ENCODE data around the gene TRIO.

Gene TRIO

DNA sequence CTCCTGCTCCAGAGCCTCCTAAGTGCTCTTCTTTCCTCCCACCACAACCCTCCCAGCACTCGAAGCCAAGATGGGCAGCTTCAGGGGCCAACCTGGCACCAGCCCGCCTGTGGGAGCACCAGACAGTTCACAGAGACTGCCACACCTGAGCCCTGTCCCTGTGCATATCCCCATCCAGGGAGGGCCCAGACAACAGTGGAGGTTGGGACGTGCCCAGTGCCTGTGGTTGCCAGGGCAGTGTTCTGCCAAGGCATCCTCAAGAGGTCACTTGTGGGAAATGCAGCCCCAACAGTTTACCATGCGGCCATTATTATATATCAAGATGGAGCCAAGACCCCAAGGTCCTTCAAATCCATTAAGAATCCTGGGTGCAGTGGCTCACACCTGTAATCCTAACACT is 23.0 kb upstream of the TRIO start:
- in situ Hi-C loops (cut with HindIII; ENCODE audit: low sequenced_read_pairs): loop anchor here (25.0 kb wide), 1 partner anchor 517 kb away; no protein-coding TSS in a partner anchor

DNA sequence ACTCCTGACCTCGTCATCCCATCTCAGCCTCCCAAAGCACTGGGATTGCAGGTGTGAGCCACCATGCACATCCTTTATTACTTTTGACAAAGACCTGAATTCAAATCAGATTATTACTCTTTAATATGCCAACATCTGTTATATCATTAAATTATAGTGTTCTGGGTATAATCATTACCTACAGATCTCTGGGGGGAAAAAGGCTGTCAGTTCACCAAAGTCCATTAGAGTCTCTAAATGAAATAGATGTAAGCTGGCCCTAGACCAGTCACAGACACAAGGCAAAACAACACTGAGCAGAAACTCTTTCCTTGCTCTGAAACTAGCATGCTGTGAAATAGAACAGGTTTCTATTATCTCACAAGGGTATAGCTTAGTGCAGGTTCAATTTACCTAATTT is 21.6 kb upstream of the TRIO start:
- in situ Hi-C loops (cut with HindIII; ENCODE audit: low sequenced_read_pairs): loop anchor here (25.0 kb wide), 1 partner anchor 516 kb away; no protein-coding TSS in a partner anchor

DNA sequence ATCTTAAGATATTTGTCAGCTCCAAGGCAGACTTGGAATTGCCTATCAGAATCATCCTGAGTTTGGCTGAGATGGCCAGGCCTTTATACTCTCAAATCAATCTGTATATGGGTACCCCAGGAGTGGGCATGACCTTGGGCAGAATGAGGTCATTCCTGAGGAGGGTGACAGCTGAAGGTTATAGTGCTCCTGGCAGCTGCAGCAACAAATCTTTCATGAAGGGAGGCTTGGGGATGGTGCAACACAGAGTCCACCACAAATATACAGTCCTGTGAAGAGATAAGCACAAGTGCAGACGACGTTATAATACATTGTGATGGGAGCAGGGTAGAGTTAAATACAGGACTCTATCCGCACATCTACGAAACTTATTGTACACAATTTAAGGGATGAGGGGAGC is 21.1 kb upstream of the TRIO start:
- in situ Hi-C loops (cut with HindIII; ENCODE audit: low sequenced_read_pairs): loop anchor here (25.0 kb wide), 1 partner anchor 515 kb away; no protein-coding TSS in a partner anchor

DNA sequence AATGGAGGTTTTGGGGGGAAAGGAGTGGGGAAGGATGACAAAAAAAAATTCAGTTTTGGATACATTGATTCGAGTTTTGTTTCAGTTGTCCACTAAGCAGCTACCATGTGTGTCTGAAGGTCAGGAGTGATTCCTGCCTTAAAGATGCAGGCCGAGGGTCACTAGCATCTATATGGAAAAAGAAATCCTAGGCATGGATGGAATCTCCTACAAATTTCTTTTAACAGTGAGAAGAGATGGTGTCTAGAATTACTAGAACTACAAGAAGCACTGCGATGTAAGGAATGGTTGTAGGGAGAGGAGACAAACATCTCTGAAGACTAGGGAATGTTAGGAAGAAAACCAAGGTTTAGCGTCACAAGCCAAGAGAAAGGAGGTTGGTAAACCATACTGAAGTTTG is 19.6 kb upstream of the TRIO start:
- in situ Hi-C loops (cut with HindIII; ENCODE audit: low sequenced_read_pairs): loop anchor here (25.0 kb wide), 1 partner anchor 514 kb away; no protein-coding TSS in a partner anchor

- in situ Hi-C loops (cut with HindIII; ENCODE audit: low sequenced_read_pairs): loop anchor here (25.0 kb wide), 1 partner anchor 513 kb away; no protein-coding TSS in a partner anchor
Measured at GRCh38 chr5:14123974-14124482, 19.1 kb upstream of the TRIO start.

- in situ Hi-C loops (cut with HindIII; ENCODE audit: low sequenced_read_pairs): no loop called here
Measured at GRCh38 chr5:14125262-14125661, 17.9 kb upstream of the TRIO start.

GRCh38 chr5:14127587-14127986 is 15.6 kb upstream of the TRIO start:
- in situ Hi-C loops (cut with HindIII; ENCODE audit: low sequenced_read_pairs): no loop called here

- in situ Hi-C loops (cut with HindIII; ENCODE audit: low sequenced_read_pairs): no loop called here
Measured at GRCh38 chr5:14128079-14128478, 15.1 kb upstream of the TRIO start.

DNA sequence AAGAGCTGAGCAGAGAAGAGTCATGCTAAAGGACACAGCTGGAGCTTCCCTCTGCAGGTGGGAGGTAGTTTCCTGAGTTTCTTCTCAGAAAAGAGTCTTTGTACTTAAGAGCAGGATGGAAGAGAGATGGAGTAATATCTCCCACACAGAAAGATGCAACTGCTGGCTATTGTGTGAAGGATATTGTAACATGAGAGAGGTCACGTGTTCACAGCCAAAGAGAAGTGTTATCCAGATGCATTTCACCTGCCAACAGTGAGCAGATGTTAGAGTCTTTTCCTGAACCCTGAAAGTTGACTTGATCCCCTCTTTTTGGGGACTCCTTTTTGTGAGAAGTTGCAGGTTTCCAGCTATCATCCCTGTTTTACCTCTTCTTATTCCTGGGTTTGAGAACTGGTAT is 14.0 kb upstream of the TRIO start:
- in situ Hi-C loops (cut with HindIII; ENCODE audit: low sequenced_read_pairs): no loop called here

GRCh38 chr5:14131855-14132503 is 11.2 kb upstream of the TRIO start:
- in situ Hi-C loops (cut with HindIII; ENCODE audit: low sequenced_read_pairs): no loop called here

- in situ Hi-C loops (cut with HindIII; ENCODE audit: low sequenced_read_pairs): no loop called here
Measured at GRCh38 chr5:14133394-14133793, 9.7 kb upstream of the TRIO start.

DNA sequence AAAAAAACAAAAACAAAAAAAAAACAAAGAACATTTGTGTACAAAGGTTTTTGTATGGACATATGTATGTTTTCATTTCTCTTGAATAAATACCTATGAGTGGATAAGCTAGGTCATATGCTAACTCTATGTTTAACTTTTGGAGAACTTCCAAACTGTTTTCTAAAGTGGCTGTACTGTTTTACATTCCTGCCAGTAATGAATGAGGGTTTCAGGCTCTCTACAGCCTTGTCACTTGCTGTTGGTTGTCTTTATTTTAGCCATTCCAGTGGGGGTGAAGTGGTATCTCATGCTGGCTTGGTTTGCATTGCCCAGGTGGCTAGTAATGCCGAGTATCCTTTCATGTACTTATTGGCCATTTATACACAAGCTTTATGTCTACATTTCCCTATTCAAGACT is 9.1 kb upstream of the TRIO start:
- in situ Hi-C loops (cut with HindIII; ENCODE audit: low sequenced_read_pairs): no loop called here

GRCh38 chr5:14134771-14135170 is 8.4 kb upstream of the TRIO start:
- in situ Hi-C loops (cut with HindIII; ENCODE audit: low sequenced_read_pairs): no loop called here

DNA sequence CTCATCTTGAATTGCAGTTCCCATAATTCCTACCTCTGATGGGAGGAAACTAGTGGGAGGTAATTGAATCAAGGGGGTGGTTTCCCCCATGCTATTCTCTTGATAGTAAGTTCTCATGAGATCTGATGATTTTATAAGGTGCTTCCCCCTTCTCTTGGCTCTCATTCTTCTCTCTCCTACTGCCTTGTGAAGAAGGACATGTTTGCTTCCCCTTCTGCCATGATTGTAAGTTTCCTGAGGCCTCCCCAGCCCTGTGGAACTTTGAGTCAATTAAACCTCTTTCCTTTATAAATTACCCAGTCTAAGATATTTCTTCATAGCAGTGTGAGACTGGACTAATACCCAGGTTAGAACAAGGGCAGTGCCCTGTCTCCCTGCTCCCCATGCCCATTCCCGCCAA is 7.5 kb upstream of the TRIO start:
- in situ Hi-C loops (cut with HindIII; ENCODE audit: low sequenced_read_pairs): no loop called here

GRCh38 chr5:14136228-14136627 is 6.9 kb upstream of the TRIO start:
- in situ Hi-C loops (cut with HindIII; ENCODE audit: low sequenced_read_pairs): no loop called here

DNA sequence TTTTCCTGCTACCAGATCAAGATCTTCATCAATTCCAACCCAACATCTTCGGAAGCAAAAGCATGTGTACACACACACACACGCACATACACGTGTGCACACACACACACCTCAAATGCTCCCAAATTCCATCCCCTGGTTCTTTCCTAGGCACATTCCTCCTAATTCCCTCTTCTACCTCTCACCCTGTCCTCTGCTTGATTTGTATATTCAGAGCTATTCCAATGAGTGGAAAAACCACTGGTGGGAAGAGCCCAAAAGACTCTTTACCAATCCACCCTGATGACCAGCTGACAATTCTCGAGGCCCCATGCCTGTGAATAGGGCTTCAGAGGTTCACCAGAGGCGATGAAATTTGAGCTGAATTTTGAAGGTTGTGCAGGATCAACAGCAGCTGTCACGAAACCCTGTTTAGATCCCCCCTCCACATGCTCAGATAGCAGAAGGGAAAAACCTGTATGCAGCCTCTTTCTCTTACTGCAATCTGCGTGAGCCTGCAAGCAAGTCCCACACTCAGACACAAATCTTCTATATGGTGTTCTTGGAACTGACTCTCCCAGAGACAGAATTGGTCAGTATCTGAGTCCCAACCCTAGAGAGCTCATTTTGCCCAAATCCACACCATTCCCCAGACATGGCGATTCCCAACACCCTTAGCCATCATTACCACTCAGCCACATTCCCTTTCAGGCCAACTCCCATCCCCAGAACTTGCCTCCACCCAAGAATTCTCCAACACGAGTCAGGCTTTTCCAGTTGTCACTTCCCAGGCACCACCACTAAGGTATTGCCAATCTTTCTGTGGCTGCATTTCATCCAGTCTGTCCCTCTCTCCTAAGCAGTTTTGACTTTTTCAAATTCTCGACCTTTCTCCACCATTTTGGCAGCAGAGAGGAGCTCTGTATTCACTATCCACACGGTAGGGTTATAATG is 4.3 kb upstream of the TRIO start:
- in situ Hi-C loops (cut with HindIII; ENCODE audit: low sequenced_read_pairs): no loop called here

DNA sequence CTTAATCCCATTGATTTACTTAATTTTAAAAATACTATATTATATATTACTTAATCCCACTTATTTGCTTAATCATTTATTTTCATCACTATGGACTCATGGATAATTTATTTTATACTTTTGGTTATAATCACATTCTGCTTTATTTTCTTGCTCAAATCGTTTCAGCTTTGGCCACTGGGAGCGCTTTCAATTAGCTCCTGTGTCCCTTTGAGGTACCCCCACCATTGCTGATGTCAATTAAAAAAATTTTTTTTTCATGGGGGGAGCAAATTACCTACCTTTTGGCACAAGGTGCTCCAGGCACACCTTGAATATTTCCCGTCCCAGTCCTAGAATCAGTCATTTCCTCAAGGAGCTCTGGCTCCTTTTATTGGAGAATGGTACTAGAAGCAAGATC is 1.4 kb upstream of the TRIO start:
- in situ Hi-C loops (cut with HindIII; ENCODE audit: low sequenced_read_pairs): loop anchor here (10.0 kb wide), 1 partner anchor 53 kb away; no protein-coding TSS in a partner anchor

DNA sequence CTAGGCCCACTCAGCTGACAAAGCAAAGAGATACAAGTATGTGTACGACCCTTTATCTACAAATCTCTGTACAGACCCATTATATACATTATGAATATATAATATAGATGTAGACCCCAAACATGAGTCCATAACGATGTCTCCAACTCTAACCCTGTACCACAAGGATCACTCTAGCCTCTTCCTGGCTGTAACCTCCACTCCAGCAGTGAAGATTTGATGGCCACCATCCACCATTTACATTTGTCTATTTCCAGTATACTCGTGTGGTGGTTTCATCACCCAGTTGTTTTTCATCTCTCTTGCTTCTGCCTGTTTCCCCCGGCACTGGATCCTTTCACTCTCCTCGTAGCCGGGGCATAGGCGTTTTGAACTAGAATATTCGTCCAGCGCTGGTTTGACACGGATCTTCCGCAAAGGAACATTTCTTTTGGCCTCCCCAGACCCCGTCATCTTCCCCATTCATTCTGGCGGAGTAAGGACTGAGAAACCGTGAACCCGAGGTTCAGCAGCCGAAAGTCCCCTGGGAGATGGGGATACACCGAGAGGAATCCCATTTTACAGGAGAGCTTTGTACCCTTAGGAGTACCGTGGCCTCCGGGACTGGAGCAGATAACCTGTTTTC is 828 bp upstream of the TRIO start:
- in situ Hi-C loops (cut with HindIII; ENCODE audit: low sequenced_read_pairs): loop anchor here (10.0 kb wide), 1 partner anchor 52 kb away; no protein-coding TSS in a partner anchor

- in situ Hi-C loops (cut with HindIII; ENCODE audit: low sequenced_read_pairs): loop anchor here (10.0 kb wide), 1 partner anchor 51 kb away; no protein-coding TSS in a partner anchor
Measured at GRCh38 chr5:14143546-14143840, 351 bp downstream of the TRIO start.

GRCh38 chr5:14143841-14144585 is 871 bp downstream of the TRIO start:
- in situ Hi-C loops (cut with HindIII; ENCODE audit: low sequenced_read_pairs): loop anchor here (10.0 kb wide), 1 partner anchor 51 kb away; no protein-coding TSS in a partner anchor

Data from endothelial cell of hepatic sinusoid (primary cell).